Parietal lobe (tissue), 2 donors: Measurements from ENCODE around the gene TUBB8B. TPM values are rescaled to one million over a fixed set of nuclear protein-coding genes. Genes with fewer than 3 reads are reported as not detected.

Source experiments
- small RNA-seq: library from RNA; depleted of rRNA; stranded (forward); fragments of <200 nt; gene quantifications from one replicate; pipeline ENCODE3, GENCODE V24; 2014; ENCODE audit warnings: low replicate concordance
- total RNA-seq: library from RNA; depleted of rRNA; stranded (reverse); fragments of >200 nt; gene quantifications from one replicate; pipeline ENCODE4 v1.2.3, GENCODE V29; 2014

TUBB8B gene
- not detected for total RNA-seq

DNA sequence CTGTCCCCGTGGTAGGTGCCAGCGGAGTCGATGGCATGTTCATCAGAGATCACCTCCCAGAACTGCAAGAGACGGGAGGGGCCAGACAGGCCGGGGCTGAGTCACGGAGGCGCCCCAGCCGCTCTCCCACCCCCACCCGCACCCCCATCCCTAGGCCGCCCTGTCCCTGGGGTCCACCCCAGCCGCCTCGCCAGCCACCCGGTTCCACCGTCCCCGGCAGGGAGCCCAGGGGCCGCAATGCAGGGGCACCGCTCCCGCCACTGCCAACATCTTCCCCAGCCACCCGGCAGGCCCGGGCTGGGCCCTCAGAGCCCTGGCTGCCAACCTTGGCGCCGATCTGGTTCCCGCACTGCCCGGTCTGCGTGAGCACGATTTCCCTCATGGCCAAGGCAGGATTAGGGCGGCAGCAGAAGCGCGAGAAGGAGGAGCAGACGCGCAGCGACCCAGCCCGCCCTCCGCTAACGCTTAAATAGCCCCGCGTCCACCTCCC lies at the start of gene TUBB8B:
TUBB8B (minus strand) TSS at position 440 of the 490 bp plus-strand sequence; CDS start at position 382, 58 bp downstream.

Small RNAs within 50 kb of the gene (small RNA-seq; reads per million reads assigned to genes)
- not detected for gene AP001005.2

Other genes with a start within 250 kb of the TUBB8B start
- gene USP14, start 108.9 kb upstream of the TUBB8B start, total RNA-seq: 46.0 TPM
- 193 TPM for gene THOC1, start 218.4 kb upstream of the TUBB8B start, total RNA-seq